ENCODE results near the gene C2orf42. TPM values are rescaled to one million over a fixed set of nuclear protein-coding genes. Genes with fewer than 3 reads are reported as not detected.

The C2orf42 gene
- polyA plus RNA-seq, 3 donors: 3.0 to 5.5 (median 4.0) TPM

GRCh38 chr2:70125498-70125898, 65.3 kb downstream of the C2orf42 start:
- TF ChIP-seq, protein P1, sequence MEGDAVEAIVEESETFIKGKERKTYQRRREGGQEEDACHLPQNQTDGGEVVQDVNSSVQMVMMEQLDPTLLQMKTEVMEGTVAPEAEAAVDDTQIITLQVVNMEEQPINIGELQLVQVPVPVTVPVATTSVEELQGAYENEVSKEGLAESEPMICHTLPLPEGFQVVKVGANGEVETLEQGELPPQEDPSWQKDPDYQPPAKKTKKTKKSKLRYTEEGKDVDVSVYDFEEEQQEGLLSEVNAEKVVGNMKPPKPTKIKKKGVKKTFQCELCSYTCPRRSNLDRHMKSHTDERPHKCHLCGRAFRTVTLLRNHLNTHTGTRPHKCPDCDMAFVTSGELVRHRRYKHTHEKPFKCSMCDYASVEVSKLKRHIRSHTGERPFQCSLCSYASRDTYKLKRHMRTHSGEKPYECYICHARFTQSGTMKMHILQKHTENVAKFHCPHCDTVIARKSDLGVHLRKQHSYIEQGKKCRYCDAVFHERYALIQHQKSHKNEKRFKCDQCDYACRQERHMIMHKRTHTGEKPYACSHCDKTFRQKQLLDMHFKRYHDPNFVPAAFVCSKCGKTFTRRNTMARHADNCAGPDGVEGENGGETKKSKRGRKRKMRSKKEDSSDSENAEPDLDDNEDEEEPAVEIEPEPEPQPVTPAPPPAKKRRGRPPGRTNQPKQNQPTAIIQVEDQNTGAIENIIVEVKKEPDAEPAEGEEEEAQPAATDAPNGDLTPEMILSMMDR (IDR thresholded peaks at IDR 0.05): no peak
- H3K79me2 ChIP-seq (ENCODE audit: insufficient read depth, low read length): no peaks in the 10 kb centered on the region
- H3K27me3 ChIP-seq (ENCODE audit: control insufficient read depth in 2 of 2, insufficient read depth in 2 of 2, low read length in 2 of 2): no peaks in the 10 kb centered on the region
- no peaks in the 10 kb centered on the region for H3K36me3 ChIP-seq (replicated peaks in 1 of 2; ENCODE audit: control insufficient read depth in 1 of 2, insufficient read depth in 2 of 2, low read length in 2 of 2)
- H3K4me1 ChIP-seq (ENCODE audit: control insufficient read depth in 1 of 2, insufficient read depth in 2 of 2, low read length in 2 of 2): peaks cover 60 to 70% of the 10 kb centered on the region in 2 donors
- 86% methylated on average over 4 of the region's 13 CpGs for WGBS (ENCODE audit: insufficient coverage)
- intact Hi-C loops (cut with micrococcal nuclease): loop anchor here in 1 of 2 donors (2.0 kb wide), 1 partner anchor 15 kb away; no protein-coding TSS in a partner anchor
- H3K27ac ChIP-seq (ENCODE audit: low read depth in 1 of 2, low read length in 2 of 2): peak overlapping the region; percentile 99 to 100
- peak overlapping the region; percentile 95 for H3K9ac ChIP-seq (ENCODE audit: insufficient read depth, low read length, poor library complexity, severe bottlenecking)
- no peaks in the 10 kb centered on the region for H4K20me1 ChIP-seq (ENCODE audit: insufficient read depth, low read length)
- H3K9me3 ChIP-seq (replicated peaks in 1 of 2; ENCODE audit: control insufficient read depth in 1 of 2, insufficient read depth in 1 of 2, low read length in 2 of 2): no peaks in the 10 kb centered on the region
- peaks cover 0 to 4% (median 0%) of the 10 kb centered on the region in 3 donors for H3K27me3 Mint-ChIP-seq (ENCODE audit: low read depth in 3 of 3)
- H3K4me1 Mint-ChIP-seq: peaks cover 67% of the 10 kb centered on the region
- no peaks in the 10 kb centered on the region for H3K36me3 Mint-ChIP-seq
- no peak for DNase-seq
- H2AFZ ChIP-seq (ENCODE audit: insufficient read depth, low read depth, low read length, poor library complexity, severe bottlenecking): peak overlapping the region; percentile 73
- peak overlapping the region; percentile 100 for H3K27ac Mint-ChIP-seq
- peak overlapping the region; percentile 42 to 81 (median 70) for H3K4me3 ChIP-seq (replicated peaks in 1 of 3; ENCODE audit: low read depth in 2 of 3, low read length in 3 of 3)
- no peaks in the 10 kb centered on the region for H3K9me3 Mint-ChIP-seq
- peak overlapping the region; percentile 86 to 96 for H3K4me3 Mint-ChIP-seq
- H3K4me2 ChIP-seq (replicated peaks; ENCODE audit: extremely low read depth, low read length, poor library complexity, severe bottlenecking): peak overlapping the region; percentile 70

- Histone ChIP-seq H3K9ac (ENCODE audit: insufficient read depth, low read length, poor library complexity, severe bottlenecking) (peak overlapping the region; percentile 95), H3K4me1 (ENCODE audit: control insufficient read depth in 1 of 2, insufficient read depth in 2 of 2, low read length in 2 of 2) (peaks cover 60 to 69% of the 10 kb centered on the region in 2 donors), H3K79me2 (ENCODE audit: insufficient read depth, low read length) (no peaks in the 10 kb centered on the region), H3K27ac (ENCODE audit: low read depth in 1 of 2, low read length in 2 of 2) (peak overlapping the region; percentile 99 to 100), H3K4me3 (replicated peaks in 1 of 3; ENCODE audit: low read depth in 2 of 3, low read length in 3 of 3) (peak overlapping the region; percentile 42 to 81 (median 70)), H4K20me1 (ENCODE audit: insufficient read depth, low read length) (no peaks in the 10 kb centered on the region), H2AFZ (ENCODE audit: insufficient read depth, low read depth, low read length, poor library complexity, severe bottlenecking) (peak overlapping the region; percentile 73), H3K36me3 (replicated peaks in 1 of 2; ENCODE audit: control insufficient read depth in 1 of 2, insufficient read depth in 2 of 2, low read length in 2 of 2) (no peaks in the 10 kb centered on the region), H3K9me3 (replicated peaks in 1 of 2; ENCODE audit: control insufficient read depth in 1 of 2, insufficient read depth in 1 of 2, low read length in 2 of 2) (no peaks in the 10 kb centered on the region), H3K27me3 (ENCODE audit: control insufficient read depth in 2 of 2, insufficient read depth in 2 of 2, low read length in 2 of 2) (no peaks in the 10 kb centered on the region), H3K4me2 (replicated peaks; ENCODE audit: extremely low read depth, low read length, poor library complexity, severe bottlenecking) (peak overlapping the region; percentile 70)
- peaks cover 68% of the 10 kb centered on the region for H3K4me1 Mint-ChIP-seq
- peak overlapping the region; percentile 100 for H3K27ac Mint-ChIP-seq
- TF ChIP-seq, protein P1 (IDR thresholded peaks at IDR 0.05): no peak
- intact Hi-C loops (cut with micrococcal nuclease): loop anchor here in 1 of 2 donors (2.0 kb wide), 1 partner anchor 16 kb away; no protein-coding TSS in a partner anchor
- no peaks in the 10 kb centered on the region for H3K36me3 Mint-ChIP-seq
- no peaks in the 10 kb centered on the region for H3K9me3 Mint-ChIP-seq
- DNase-seq: peak; percentile 87 to 98 (median 94)
- WGBS (ENCODE audit: insufficient coverage): under 1% methylated on average over 32 of the region's 36 CpGs
- peak overlapping the region; percentile 86 to 96 for H3K4me3 Mint-ChIP-seq
- H3K27me3 Mint-ChIP-seq (ENCODE audit: low read depth in 3 of 3): peaks cover 0 to 4% (median 0%) of the 10 kb centered on the region in 3 donors
Measured at GRCh38 chr2:70124983-70125480, 65.8 kb downstream of the C2orf42 start.

Measured in CD14-positive monocyte (primary cell).